Measurements from ENCODE around the gene HIP1R.
"Not testable (repeated sequence)": the region's sequence is repeated elsewhere in the genome, so short reads cannot be mapped to it uniquely, and the experiment has no call there.

The HIP1R gene

GRCh38 chr12:122834921-122835749, at the start of gene HIP1R:
Gene HIP1R, plus strand, starts transcription at chr12:122835457. Its CDS starts 94 bp downstream, at chr12:122835551.
- peak; percentile 31 for DNase-seq

GRCh38 chr12:122785503-122785902, 49.8 kb upstream of the HIP1R start:
- DNase-seq = peak; percentile 15

- no peak for DNase-seq
Observed at GRCh38 chr12:122788387-122788786, 46.9 kb upstream of the HIP1R start.

- peak; percentile 74 for DNase-seq
Observed at GRCh38 chr12:122789637-122790036, 45.6 kb upstream of the HIP1R start.

- no peak for DNase-seq
Observed at GRCh38 chr12:122790393-122791075, 44.7 kb upstream of the HIP1R start.

- DNase-seq = peak; percentile 87
Observed at GRCh38 chr12:122793685-122794106, 41.6 kb upstream of the HIP1R start.

GRCh38 chr12:122795807-122796206, 39.5 kb upstream of the HIP1R start:
- no peak for DNase-seq

- DNase-seq = no peak
Observed at GRCh38 chr12:122799641-122800243, 35.5 kb upstream of the HIP1R start.

- DNase-seq = no peak
Observed at GRCh38 chr12:122803937-122804336, 31.3 kb upstream of the HIP1R start.

GRCh38 chr12:122804957-122805356, 30.3 kb upstream of the HIP1R start:
- DNase-seq = not testable (repeated sequence)

GRCh38 chr12:122807651-122808050, 27.6 kb upstream of the HIP1R start:
- DNase-seq = no peak

GRCh38 chr12:122811777-122812176, 23.5 kb upstream of the HIP1R start:
- no peak for DNase-seq

- DNase-seq = peak; percentile 49
Observed at GRCh38 chr12:122813310-122813713, 21.9 kb upstream of the HIP1R start.

- DNase-seq = no peak
Observed at GRCh38 chr12:122819209-122819785, 16.0 kb upstream of the HIP1R start.

- no peak for DNase-seq
Observed at GRCh38 chr12:122820138-122820537, 15.1 kb upstream of the HIP1R start.

GRCh38 chr12:122820838-122821271, 14.4 kb upstream of the HIP1R start:
- no peak for DNase-seq

GRCh38 chr12:122823429-122823828, 11.8 kb upstream of the HIP1R start:
- no peak for DNase-seq

- DNase-seq = peak; percentile 52
Observed at GRCh38 chr12:122825773-122826724, 9.2 kb upstream of the HIP1R start.

- peak; percentile 17 for DNase-seq
Observed at GRCh38 chr12:122827258-122827657, 8.0 kb upstream of the HIP1R start.

- DNase-seq = peak; percentile 40
Observed at GRCh38 chr12:122830517-122831214, 4.6 kb upstream of the HIP1R start.
